ENCODE data around the gene IFNG-AS1.

IFNG-AS1 gene

DNA sequence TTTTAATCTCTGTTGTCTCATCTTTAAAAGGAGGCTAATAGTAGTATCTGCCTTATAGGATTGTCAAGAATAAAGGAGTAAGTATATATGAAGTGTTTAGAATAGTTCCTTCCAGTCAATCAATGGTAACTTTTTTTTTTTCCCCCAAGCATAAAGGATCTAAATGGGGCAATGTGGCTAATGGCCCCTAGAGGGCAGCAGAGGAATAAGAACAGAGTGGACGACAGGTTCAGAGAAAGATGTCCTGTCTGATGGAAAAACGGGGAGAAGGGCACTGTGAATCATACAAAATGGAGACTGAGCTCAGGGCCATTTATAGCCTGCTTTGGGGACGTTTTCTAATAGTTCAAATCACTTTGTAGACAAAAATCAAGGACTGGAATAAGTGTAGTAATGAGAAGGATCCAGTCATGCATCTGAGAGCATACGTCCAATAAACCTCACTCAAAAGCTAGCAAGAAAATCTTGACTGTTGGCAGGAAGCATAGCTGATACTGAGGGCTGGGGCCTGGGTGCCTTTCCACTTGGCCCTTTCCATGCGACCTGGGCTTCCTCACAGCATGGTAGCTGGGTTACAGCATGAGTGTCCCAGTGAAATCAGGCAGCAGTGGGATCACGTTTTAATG is 51.3 kb downstream of the IFNG-AS1 start:
- DNase-seq, result peak; percentile 53 to 56

DNA sequence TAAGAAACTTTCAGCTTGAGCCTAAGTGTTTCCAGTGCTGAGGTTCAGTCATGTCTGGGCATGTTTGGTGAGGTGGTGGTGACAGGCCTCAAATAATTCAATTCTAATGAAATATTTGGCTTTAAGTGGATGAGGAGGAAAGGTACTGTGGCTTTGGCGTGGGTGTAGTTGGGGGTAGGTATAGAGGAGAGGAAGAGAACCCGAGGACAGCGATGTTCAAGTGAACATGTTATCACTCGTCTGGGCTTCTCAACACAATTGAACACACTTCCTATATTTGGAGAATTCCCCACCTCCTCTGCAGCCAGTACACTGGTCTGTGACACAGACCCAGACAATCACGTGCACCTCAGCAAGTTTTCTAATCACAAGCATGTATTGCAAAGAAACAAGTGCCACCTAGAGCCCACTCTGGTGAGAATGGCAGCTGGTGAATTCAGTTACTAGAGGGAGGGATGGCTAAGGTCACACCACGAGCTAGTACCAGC is 53.0 kb downstream of the IFNG-AS1 start:
- peak in 1 of 2 experiments; percentile 53 for DNase-seq

DNA sequence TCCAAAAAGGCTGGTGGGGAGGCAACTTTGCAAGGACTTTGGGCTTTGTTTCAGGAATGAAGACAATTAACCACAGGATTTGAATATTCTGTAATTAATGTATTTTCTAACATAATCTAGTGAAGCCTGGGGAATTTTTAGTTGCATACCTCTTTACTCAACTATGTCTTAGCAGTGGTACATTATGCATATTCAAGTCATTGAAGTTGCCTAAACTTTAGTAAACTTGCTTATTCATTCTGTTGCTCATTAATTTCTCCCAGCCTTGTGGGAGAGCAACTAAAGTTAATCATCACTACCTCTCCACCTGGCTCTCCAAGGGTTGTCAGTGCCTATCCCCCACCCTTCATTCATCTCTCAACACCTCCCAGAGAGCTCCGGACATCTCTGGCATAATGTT is 54.2 kb downstream of the IFNG-AS1 start:
- no peak for DNase-seq

DNA sequence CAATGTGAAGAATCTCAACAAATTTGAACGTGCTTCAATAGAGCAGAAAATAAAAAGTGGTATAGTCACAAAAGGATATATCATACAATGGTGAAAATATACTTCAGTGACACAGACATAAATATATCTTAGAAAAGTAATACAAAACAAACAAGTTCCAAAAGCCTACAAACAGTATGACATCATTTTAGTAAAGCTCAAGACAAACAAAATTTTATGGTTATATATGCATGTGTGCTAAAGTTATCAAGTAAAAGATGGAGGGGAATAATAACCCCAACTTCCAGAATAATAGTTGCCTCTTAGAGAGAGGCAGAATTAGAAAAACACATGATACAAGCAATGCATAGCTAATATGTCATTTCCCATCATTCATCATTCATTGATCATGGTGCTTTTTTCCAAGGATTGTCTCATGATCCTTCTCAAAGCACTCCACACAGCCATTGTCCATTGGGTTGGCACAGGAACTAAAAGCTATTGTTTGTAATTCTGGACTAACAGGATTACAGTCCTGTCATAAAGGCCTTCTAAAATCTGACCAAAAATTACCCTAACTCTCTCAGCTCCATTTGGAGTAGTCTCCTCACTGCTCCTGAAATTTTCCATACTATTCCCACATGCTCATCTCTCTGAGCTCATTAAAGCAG is 59.5 kb downstream of the IFNG-AS1 start:
- no peak for DNase-seq

DNA sequence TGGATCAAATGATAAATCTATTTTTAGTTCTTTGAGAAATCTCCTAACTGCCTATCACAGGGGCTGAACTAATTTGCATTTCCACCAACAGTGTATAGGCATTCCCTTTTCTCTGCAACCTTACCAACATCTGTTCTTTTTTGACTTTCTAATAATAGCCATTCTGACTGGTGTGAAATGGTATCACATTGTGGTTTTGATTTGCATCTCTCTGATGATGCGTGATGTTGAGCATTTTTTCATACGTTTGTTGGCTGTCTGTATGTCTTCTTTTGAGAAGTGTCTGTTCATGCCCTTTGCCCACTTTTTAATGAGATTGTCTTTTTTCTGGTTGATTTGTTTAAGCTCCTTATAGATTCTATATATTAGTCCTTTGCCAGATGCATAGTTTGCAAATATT is 67.1 kb downstream of the IFNG-AS1 start:
- no peak for DNase-seq

DNA sequence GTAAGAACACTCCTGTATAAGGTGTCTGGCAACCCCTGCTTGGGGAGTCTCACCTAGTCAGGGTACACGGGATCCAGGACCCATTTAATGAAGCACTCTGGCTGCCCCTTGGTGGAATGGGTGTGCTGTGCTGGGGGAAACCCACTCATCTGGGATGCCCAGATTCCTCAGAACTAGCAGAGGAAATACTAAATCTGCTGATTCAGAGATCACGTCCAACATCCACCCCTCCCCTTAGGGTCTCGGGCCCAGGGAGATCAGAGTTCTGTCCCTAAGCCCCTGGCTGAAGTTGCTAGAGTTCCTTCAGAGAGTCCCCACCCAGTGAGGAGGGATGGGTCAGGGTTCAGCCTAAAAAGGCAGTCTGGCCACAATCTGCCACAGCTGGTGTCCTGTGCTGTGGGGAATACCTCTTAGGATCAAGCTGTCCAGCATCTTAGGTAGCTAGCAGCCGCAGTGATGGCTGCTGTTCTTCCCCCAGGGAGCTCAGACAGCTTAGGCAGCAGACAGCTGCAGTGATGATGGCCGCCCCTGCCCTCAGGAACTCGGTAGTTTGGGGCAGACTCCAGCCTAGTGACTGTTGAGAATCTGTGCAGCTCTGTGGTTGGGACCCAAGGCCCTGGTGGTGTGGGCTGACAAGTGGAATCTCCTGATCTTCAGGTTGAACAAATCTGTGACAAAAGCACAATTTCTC is 74.8 kb downstream of the IFNG-AS1 start:
- no peak for DNase-seq

DNA sequence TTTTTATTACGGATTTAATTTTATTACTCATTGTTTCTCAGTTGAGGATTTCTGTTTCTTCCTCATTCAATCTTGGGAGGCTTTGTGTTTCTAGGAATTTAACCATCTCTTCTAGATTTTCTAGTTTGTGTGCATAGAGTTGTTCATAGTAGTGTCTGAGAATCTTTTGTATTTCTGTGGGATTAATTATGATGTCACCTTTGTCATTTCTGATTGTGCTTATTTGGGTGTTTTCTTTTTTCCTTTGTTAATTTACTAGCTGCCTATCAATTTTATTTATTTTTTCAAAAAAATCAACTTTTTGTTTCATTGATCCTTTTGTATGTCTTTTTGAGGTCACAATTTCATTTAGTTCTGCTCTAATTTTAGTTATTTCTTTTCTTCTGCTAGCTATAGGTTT is 75.9 kb downstream of the IFNG-AS1 start:
- DNase-seq, result no peak

DNA sequence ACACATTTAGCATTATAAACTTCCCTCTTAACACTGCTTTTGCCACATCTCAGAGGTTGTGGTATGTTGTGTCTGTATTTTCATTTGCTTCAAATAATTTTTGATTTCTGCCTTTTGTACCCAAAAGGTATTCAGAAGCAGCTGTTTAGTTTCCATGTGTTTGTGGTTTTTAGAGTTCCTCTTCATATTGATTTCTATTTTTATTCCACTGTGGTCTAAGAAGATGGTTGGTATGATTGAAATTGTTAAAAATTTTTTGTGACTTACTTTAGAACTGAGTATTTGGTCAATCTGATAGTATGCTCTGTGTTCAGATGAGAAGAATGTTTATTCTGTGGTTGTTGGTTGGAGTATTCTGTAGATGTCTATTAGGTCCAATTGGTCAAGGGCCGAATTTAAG is 76.4 kb downstream of the IFNG-AS1 start:
- no peak for DNase-seq

DNA sequence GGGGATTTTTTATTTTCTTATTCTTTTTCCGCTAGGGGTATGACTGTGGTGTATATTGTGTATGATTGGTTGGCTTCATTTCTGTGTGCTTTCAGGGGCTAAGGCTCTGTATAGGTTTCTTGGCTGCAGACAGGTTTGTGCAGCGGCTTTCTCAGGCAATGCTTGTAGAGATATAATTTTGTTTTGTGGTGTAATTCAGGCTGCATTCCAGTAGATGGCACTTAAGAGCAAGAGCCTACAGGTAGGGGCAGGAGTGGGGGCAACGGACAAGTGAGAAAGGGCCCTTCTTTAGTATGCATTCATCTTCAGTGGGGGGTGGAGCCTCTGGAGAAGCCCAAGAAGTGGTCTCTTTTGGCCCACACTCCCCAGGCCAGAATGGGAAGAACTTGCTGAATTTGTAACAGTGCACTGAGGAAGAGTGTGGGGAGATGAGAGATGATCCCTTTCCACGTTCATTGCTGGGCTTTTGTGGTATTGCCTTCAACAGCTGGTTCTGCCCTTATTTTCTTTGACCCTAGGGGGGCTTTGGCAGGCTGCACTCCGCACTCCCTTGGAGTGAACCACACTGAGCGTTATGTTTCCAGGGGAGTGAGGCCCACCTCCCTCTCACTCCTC is 78.6 kb downstream of the IFNG-AS1 start:
- DNase-seq, result no peak

DNA sequence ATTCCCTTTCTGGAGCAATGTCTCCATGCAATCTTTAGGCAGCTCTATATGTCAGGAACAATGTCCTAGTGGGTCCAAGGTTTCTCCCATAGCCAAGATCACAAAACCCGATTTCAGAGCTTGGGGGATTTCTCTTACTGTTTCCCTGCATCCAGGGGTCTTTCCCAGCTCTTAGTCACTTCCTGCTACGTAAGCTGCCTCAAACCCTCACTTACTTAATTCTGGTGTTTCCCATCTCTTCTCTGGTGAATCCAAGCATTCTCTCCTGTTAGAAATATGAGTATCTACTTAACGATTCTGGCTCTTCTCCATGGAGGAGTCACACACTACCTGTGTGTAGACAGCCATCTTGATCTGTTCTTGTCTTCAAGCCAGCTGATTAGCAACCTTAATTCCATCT is 80.0 kb downstream of the IFNG-AS1 start:
- DNase-seq, result no peak

All from NCI-H187 (cell line).